SJCRH30 (cell line): ENCODE results near the gene CARD18. TPM values are rescaled to one million over a fixed set of nuclear protein-coding genes. Genes with fewer than 3 reads are reported as not detected.

Source experiments
- DNase-seq, 2 experiments: peaks; one replicate each; pipeline ENCODE4 v3.0.0-alpha.2; 2015 to 2020
- H3K27ac ChIP-seq: fragments of 250-450 bp; sonication (Bioruptor Pico); 2 replicates; pipeline ENCODE4 v1.5.1; 2020; ENCODE audit warnings: mild to moderate bottlenecking, moderate library complexity
- H3K27me3 ChIP-seq: fragments of 250-450 bp; sonication (Bioruptor Pico); 2 replicates; pipeline ENCODE4 v1.5.1; 2020; ENCODE audit warnings: mild to moderate bottlenecking, moderate library complexity
- H3K36me3 ChIP-seq: fragments of 250-450 bp; sonication (Bioruptor Pico); 2 replicates; pipeline ENCODE4 v1.5.1; 2020; ENCODE audit warnings: mild to moderate bottlenecking, moderate library complexity
- H3K4me1 ChIP-seq: fragments of 250-450 bp; sonication (Bioruptor Pico); 2 replicates; pipeline ENCODE4 v1.5.1; 2020; ENCODE audit warnings: mild to moderate bottlenecking, moderate library complexity
- H3K4me3 ChIP-seq: fragments of 250-450 bp; sonication (Bioruptor Pico); 2 replicates; pipeline ENCODE4 v1.5.1; 2020; ENCODE audit warnings: mild to moderate bottlenecking, moderate library complexity
- H3K9me3 ChIP-seq: fragments of 250-450 bp; sonication (Bioruptor Pico); replicated peaks from 2 replicates; pipeline ENCODE4 v1.5.1; 2020; ENCODE audit warnings: mild to moderate bottlenecking, moderate library complexity
- total RNA-seq: library from RNA; depleted of rRNA; stranded (reverse); fragments of >200 nt; shearing (Covaris generic); gene quantifications from 2 replicates; pipeline ENCODE4 v1.2.3, GENCODE V29; 2014

The CARD18 gene
- total RNA-seq, 1 experiment from 2014 or later: not detected

DNA sequence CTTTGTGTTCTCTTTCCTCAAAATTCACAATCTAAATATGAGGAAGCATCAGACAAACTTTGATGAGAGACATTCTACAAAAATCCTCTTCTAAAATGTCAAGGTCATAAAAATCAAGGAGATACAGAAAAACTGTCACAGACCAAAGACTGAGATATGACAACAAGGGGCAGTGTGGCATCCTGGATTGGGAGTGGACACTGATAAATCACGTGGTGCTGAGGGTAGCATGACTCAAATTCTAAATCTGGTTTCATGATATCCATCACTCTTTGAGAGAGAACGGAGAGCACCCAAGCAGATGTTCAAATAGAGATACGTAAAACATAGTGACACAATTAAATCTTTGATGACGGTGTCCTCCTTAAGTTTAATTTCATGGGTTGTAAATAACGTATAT lies 13.0 kb upstream of the CARD18 start:
- H3K27ac ChIP-seq: no peak overlapping the region
- no peaks in the 10 kb centered on the region for H3K36me3 ChIP-seq
- no peaks in the 10 kb centered on the region for H3K9me3 ChIP-seq
- H3K27me3 ChIP-seq: no peaks in the 10 kb centered on the region
- no peak for DNase-seq
- no peak overlapping the region for H3K4me3 ChIP-seq
- no peaks in the 10 kb centered on the region for H3K4me1 ChIP-seq

DNA sequence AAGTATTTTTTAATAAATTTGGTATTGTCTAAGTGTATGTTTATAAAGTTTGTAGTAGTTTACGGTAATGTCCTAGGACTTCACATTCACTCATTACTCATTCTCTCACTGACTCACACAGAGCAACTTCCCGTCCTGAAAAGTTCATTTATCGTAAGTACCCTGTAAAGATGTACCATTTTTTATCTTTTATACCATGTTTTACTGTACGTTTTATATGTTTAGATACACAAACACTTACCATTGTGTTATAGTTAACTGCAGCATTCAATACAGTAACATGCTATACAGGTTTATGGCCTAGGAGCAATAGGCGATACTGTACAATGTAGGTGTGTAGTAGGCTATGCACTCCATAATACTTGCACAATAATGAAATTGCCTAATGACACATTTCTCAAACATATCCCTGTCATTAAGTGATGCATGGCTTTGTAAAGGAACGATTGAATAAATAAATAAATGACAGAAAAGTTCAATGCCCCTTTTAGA lies 12.5 kb upstream of the CARD18 start:
- Histone ChIP-seq H3K4me3 (no peak overlapping the region), H3K27me3 (no peaks in the 10 kb centered on the region), H3K4me1 (no peaks in the 10 kb centered on the region), H3K27ac (no peak overlapping the region), H3K36me3 (no peaks in the 10 kb centered on the region), H3K9me3 (no peaks in the 10 kb centered on the region)
- DNase-seq: no peak

DNA sequence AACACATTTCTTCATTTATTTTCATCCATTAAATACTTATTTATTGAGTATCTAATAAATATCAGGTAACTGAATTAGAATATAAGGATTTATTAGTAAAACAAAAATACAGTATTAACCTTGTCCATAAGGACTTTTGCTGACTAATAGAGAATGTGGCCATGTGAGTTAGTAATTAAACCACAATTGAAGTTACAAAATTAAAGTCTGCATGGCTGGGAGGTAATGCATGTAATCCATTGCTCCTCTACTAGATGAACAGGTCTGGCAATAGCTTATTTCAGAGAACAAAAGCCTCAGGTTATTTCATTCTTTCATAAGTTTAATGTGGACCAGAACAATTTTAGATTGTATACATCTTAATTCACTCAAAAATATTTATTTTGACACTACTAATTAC lies 9.9 kb upstream of the CARD18 start:
- Histone ChIP-seq H3K27ac (no peak overlapping the region), H3K9me3 (no peaks in the 10 kb centered on the region), H3K36me3 (no peaks in the 10 kb centered on the region), H3K4me1 (no peaks in the 10 kb centered on the region), H3K4me3 (no peak overlapping the region), H3K27me3 (no peaks in the 10 kb centered on the region)
- no peak for DNase-seq

DNA sequence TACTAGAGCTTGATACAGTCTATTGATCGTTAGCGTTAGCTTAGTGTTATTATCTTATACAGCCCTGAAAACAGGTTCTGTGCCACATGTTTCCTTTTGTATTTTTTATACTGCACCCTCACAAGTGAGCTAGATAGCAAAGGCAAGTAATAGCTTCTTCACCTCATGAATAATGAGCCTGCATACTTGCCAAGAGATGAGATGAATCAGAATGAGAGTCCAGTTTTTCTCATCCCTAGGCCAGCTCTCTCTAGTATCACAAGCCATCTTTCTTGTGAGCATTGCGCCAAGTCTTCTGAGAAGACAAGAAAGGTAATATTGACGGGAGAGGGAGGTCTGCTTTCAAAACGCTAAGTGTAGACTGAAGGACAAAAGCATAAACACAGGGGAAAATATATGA lies 8.7 kb upstream of the CARD18 start:
- H3K9me3 ChIP-seq: no peaks in the 10 kb centered on the region
- H3K27ac ChIP-seq: no peak overlapping the region
- no peak overlapping the region for H3K4me3 ChIP-seq
- no peaks in the 10 kb centered on the region for H3K36me3 ChIP-seq
- no peaks in the 10 kb centered on the region for H3K27me3 ChIP-seq
- no peak for DNase-seq
- H3K4me1 ChIP-seq: no peaks in the 10 kb centered on the region

DNA sequence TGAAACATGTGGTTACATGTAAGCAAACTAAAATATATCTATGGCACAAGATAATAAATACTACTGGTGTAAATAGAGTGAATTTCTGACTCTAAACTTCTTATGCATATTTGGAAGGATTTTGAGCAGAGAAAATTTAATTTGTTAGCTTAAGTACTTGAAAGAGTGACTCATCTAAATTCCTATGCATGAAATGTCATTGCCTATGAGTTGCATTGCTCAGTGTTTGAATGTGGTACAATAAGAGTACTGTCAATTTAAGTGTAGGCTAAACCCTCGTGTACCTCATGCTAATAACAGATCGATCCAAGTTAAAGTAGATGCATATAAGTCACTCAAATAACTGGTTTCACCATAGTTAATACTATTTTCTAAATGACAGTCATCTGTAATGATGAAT lies 5.3 kb upstream of the CARD18 start:
- H3K9me3 ChIP-seq: no peaks in the 10 kb centered on the region
- H3K4me3 ChIP-seq: no peak overlapping the region
- no peaks in the 10 kb centered on the region for H3K36me3 ChIP-seq
- DNase-seq: no peak
- no peaks in the 10 kb centered on the region for H3K27me3 ChIP-seq
- no peaks in the 10 kb centered on the region for H3K4me1 ChIP-seq
- H3K27ac ChIP-seq: no peak overlapping the region

DNA sequence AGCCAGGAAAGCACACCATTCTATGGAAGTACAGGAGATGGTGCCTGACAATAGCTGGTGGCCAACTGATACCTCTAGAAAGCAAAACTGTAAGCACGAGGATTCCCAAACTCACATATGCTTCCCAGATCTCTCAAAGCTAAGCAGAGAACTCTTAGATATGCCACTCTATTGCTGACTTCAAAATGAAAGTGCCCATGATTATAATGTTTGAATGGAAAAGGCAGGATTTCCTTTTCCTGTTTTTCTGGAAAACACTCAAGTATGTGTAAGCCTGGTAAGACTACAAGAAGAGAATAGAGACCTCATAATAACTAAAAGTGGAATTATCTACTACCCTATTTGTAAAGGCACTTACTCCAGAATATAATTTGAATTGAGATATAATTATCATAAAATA lies 2.6 kb upstream of the CARD18 start:
- Histone ChIP-seq H3K27ac (no peak overlapping the region), H3K27me3 (no peaks in the 10 kb centered on the region), H3K9me3 (no peaks in the 10 kb centered on the region), H3K4me1 (no peaks in the 10 kb centered on the region), H3K4me3 (no peak overlapping the region), H3K36me3 (no peaks in the 10 kb centered on the region)
- DNase-seq: no peak

DNA sequence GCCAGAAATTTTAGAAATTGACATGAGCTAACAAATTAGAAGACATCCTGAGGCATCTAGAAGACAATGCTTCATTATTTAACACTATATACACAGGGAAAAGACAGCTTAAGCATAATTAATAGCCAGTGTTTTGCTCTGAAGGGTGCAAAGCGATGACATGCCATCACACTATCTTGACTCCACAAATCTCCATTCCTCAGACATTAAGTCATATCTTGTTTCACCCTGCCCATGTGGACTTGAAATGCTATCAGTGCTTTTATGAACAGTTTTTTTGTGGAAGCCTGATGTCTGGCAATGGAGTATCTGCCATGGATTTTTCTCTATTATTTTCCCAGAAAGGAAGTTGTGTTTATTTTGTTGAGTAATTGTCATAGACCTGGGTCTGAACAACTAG lies 2.3 kb downstream of the CARD18 start:
- no peaks in the 10 kb centered on the region for H3K36me3 ChIP-seq
- H3K4me3 ChIP-seq: no peak overlapping the region
- no peak overlapping the region for H3K27ac ChIP-seq
- DNase-seq: no peak
- no peaks in the 10 kb centered on the region for H3K4me1 ChIP-seq
- no peaks in the 10 kb centered on the region for H3K27me3 ChIP-seq
- H3K9me3 ChIP-seq: no peaks in the 10 kb centered on the region

DNA sequence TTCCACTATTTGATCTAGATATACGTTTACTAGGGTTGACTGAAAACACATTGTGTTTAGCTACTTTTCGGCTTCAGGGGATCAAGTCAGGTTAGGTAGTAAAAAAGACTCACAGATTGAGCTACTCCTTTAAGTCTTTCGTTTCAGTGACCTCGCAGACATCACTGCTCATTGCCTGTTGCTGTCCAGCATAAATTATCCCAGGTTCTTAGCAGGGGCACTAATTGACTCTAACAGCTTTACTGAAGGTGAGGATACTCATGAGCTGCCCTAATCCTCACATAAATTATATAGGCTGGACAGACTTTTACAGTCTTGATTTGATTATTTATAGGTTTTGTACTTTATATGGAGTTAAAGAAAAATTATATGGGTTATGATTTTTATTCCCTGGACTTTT lies 3.7 kb downstream of the CARD18 start:
- Histone ChIP-seq H3K36me3 (no peaks in the 10 kb centered on the region), H3K4me3 (no peak overlapping the region), H3K27ac (no peak overlapping the region), H3K4me1 (no peaks in the 10 kb centered on the region), H3K9me3 (no peaks in the 10 kb centered on the region), H3K27me3 (no peaks in the 10 kb centered on the region)
- no peak for DNase-seq

DNA sequence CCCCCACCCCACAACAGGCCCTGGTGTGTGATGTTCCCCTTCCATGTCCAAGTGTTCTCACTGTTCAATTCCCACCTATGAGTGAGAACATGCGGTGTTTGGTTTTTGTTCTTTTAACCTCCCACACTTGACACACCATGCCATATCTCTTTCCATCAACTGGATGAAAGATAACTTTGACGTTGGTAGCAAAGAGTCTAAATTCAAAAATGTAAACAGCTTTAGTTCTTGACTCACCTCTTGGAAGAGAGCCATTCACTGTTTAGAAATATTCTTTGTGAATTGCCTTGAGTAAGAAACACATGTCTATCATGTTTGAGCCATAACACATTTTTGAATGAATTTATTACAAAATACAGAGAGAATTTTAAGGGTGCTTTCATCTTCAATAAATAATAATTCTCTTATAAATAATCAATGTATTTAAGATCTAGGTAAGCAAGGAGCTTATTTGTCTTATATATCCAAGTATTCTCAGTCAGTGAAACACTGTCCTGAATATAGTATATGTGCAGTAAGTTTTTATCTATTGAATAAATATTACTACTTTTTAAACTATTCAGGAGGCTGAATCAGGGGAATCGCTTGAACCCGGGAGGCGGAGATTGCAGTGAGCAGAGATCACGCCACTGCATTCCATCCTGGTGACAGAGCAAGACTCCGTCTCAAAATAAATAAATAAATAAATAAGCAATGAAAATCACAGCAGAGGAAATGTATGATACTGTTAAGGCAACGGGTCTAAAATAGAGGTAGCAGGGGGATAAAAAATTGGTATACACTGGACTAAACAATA lies 6.7 kb downstream of the CARD18 start:
- no peak for DNase-seq
- H3K4me3 ChIP-seq: no peak overlapping the region
- H3K27ac ChIP-seq: no peak overlapping the region
- H3K9me3 ChIP-seq: no peaks in the 10 kb centered on the region
- no peaks in the 10 kb centered on the region for H3K27me3 ChIP-seq
- H3K4me1 ChIP-seq: no peaks in the 10 kb centered on the region
- no peaks in the 10 kb centered on the region for H3K36me3 ChIP-seq

DNA sequence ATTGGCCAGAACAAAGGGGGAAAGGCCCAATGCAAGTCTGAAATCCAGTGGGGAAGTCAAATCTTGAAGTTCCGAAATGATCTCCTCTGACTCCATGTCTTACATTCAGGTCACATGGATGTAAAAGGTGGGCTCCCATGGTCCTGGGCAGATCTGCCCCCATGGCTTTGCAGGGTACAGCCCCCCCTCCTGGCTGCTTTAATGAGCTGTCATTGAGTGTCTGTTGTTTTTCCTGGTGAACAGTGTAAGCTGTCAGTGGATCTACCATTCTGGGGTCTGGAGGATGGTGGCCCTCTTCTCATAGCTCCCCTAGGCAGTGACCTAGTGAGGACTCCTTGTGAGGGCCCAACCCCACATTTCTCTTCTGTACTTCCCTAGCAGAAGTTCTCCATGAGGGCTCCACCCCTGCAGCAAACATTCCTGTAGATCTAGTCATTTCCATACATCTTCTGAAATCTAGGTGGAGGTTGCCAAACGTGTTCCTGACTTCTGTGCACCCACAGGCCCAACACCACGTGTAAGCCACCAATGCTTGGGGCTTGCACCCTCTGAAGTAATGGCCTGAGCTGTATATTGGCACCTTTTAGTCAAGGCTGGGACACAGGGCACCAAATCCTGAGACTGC lies 9.3 kb downstream of the CARD18 start:
- Histone ChIP-seq H3K36me3 (no peaks in the 10 kb centered on the region), H3K9me3 (no peaks in the 10 kb centered on the region), H3K4me1 (no peaks in the 10 kb centered on the region), H3K27me3 (no peaks in the 10 kb centered on the region), H3K27ac (no peak overlapping the region), H3K4me3 (no peak overlapping the region)
- no peak for DNase-seq

DNA sequence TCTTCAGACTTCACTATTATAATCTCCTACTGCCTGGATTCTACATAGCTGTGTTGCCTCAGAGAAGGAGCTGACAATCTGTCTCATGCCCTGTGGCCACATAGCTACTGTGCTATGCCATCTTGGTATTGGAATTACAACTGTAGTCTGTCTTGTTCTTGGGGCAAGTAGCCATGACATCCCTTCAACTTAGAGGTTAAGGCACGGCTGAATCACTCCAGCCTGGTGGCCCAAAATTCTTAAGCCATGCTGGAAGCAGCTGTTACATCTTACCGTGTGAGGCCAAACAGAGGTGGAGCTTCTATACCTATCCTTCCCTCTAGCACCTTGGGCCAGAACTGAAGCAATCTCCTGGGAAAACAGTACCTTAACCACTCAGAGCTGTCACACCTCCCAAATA lies 14.8 kb downstream of the CARD18 start:
- Histone ChIP-seq H3K27ac (no peak overlapping the region), H3K9me3 (no peaks in the 10 kb centered on the region), H3K4me3 (no peak overlapping the region), H3K27me3 (no peaks in the 10 kb centered on the region), H3K4me1 (no peaks in the 10 kb centered on the region), H3K36me3 (no peaks in the 10 kb centered on the region)
- no peak for DNase-seq

DNA sequence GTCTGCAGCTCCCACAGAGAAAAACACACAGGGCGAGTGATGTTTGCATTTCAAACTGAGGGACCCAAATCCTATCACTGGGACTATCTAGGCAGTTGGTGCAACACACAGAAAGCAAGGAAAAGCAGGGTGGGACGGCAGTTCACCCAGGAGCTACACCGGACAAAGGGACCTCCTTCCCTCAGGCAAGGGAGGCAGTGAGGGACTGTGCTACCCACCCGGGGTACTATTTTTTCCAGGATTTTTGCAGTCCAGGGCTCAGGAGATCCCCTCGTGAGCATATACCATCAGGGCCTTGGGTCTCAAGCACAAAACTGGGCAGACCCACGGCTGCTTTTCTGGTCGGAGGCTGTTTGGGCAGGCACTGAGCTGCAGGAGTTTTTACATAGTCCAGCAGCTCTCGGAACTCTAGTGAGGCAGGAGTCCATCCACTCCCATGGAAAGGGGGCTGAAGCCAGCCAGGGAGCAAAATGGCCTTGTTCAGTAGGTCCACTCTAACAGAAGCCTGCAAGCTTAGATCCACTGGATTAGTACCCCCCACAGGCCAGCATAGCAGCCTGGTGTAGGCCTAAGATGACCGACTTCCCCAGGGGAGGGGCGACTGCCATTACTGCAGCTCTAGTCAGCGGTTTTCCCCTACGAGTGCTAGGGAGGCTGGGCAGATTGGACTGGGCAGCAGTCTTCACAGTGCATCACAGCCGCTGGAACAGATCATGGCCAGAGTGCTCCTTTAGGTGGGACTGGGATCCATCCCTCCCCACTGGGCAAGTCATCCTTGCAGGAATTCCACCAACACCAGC lies 28.2 kb downstream of the CARD18 start:
- Histone ChIP-seq H3K4me1 (no peaks in the 10 kb centered on the region), H3K9me3 (no peaks in the 10 kb centered on the region), H3K27ac (no peak overlapping the region), H3K27me3 (no peaks in the 10 kb centered on the region), H3K36me3 (no peaks in the 10 kb centered on the region), H3K4me3 (no peak overlapping the region)
- DNase-seq: no peak

DNA sequence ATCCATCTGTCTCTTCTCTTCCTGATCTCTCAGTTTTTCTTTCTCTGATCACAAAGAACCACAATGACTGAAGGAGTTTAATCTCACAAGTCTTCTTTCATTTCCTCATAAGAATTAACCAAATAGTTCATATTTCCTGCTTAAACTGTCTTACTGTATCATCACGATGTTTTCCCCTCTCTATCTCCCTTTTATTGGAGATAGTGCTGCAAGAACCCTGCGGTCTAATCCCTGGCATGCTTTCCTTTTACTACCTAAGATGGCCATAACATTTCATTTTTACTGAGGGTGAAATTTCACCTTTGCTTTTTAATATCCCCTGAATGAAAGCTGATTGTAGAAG lies 28.9 kb downstream of the CARD18 start:
- H3K36me3 ChIP-seq: no peaks in the 10 kb centered on the region
- no peaks in the 10 kb centered on the region for H3K9me3 ChIP-seq
- no peak overlapping the region for H3K27ac ChIP-seq
- H3K4me3 ChIP-seq: no peak overlapping the region
- H3K4me1 ChIP-seq: no peaks in the 10 kb centered on the region
- no peaks in the 10 kb centered on the region for H3K27me3 ChIP-seq
- no peak for DNase-seq

DNA sequence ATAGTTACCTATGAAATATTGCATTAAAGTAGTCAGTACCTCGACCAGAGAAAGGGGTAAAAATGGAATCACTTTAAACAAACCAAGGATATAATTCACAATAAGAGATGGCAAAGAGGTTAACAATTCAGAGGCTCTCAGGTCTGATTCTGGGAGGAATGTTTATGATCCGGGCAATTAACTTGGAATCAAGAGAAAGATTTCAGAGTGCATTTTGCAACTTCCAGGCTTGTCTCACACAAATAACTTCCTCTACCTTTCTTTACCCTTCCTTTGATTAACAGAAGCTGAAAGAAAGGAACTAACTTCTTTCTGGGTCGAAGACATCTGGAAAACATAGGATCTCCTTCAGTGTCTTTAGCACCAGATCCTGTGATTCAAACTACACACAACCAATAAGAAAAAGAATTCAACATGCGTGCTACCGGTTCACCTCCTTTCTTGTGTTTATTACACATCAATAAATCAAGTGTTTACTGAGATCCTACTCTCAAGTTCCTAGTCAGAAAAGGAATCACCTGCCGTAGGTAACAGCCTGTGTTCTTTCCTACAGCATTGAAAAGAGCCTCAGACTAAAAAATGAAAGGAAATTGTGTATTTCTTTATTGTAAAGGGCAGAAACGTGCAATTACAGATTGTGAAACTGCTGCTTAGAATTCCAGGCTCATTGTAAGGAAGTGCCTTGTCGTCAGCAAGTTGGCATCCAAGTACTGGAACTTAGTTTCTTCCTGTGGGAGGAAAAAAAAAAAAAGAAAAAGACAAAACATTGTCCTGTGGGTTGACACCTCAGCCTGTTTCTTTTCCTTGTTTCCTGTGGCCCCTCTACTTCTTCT lies 29.5 kb downstream of the CARD18 start:
- DNase-seq: no peak
- no peaks in the 10 kb centered on the region for H3K4me1 ChIP-seq
- no peak overlapping the region for H3K27ac ChIP-seq
- no peak overlapping the region for H3K4me3 ChIP-seq
- no peaks in the 10 kb centered on the region for H3K27me3 ChIP-seq
- no peaks in the 10 kb centered on the region for H3K9me3 ChIP-seq
- no peaks in the 10 kb centered on the region for H3K36me3 ChIP-seq

DNA sequence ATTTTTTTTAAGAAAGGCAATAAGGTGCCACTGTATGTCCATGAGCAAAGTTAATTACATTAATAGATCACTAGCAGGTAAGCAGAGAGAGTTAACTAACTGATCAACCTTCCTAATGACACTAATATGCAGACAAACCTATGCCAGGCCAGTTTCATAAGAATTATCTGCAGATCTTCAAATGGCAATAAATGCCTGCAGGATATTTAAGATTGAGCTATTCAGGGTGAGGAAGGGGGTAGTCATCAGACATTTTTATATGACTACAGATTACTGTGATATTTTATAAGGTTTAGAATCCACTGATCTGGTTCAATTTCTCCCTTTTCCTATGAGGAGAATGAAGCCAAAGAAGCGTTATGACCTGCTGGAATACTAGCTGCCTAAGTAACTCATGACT lies 30.2 kb downstream of the CARD18 start:
- H3K27ac ChIP-seq: no peak overlapping the region
- no peak overlapping the region for H3K4me3 ChIP-seq
- H3K27me3 ChIP-seq: no peaks in the 10 kb centered on the region
- no peaks in the 10 kb centered on the region for H3K9me3 ChIP-seq
- no peak for DNase-seq
- H3K4me1 ChIP-seq: no peaks in the 10 kb centered on the region
- H3K36me3 ChIP-seq: no peaks in the 10 kb centered on the region
